Neutrophil (primary cell): ENCODE data around the gene MAP2K5.

Experiments used
- H3K27ac ChIP-seq: fragments of 200-600 bp; sonication (generic); 2 replicates; pipeline ENCODE4 v1.5.1; 2016; ENCODE audit warnings: mild to moderate bottlenecking, moderate library complexity
- H3K27me3 ChIP-seq: fragments of 200-600 bp; sonication (generic); 2 replicates; pipeline ENCODE4 v1.6.0; 2016; ENCODE audit warnings: mild to moderate bottlenecking
- H3K36me3 ChIP-seq: fragments of 200-600 bp; sonication (generic); 2 replicates; pipeline ENCODE4 v1.5.1; 2017
- H3K4me1 ChIP-seq, 2 experiments: fragments of 200-600 bp in 1 of 2; sonication (generic) in 1 of 2; 1 replicate in 1 of 2; 2 replicates in 1 of 2; pipeline versions ENCODE4 v1.5.1 to v1.6.1; 2013 to 2016; ENCODE audit warnings: low read depth in 1 of 2, low read length in 1 of 2, mild to moderate bottlenecking in 1 of 2, moderate library complexity in 1 of 2; ENCODE audit not compliant: control insufficient read depth in 1 of 2, insufficient read depth in 1 of 2
- H3K4me3 ChIP-seq, 2 experiments: fragments of 200-600 bp in 1 of 2; sonication (generic) in 1 of 2; 1 replicate in 1 of 2; 2 replicates in 1 of 2; pipeline ENCODE4 v1.5.1; 2013 to 2016; ENCODE audit warnings: low read depth in 1 of 2, low read length in 1 of 2, mild to moderate bottlenecking in 1 of 2, moderate library complexity in 1 of 2
- H3K9me3 ChIP-seq: fragments of 200-600 bp; sonication (generic); 2 replicates; pipeline ENCODE4 v1.5.1; 2016
- CTCF ChIP-seq: fragments of 200-600 bp; sonication (generic); IDR thresholded peaks from 2 replicates; pipeline ENCODE4 v1.5.1; 2016; ENCODE audit warnings: antibody characterized with exemption

MAP2K5 gene

GRCh38 chr15:67543348-67543718 is 830 bp downstream of the MAP2K5 start:
- peak overlapping the region; percentile 81 to 98 for H3K4me3 ChIP-seq
- TF ChIP-seq CTCF, result no peak
- no peaks in the 10 kb centered on the region for H3K9me3 ChIP-seq
- peaks cover 12 to 18% of the 10 kb centered on the region in 2 experiments for H3K4me1 ChIP-seq
- peaks cover 7% of the 10 kb centered on the region for H3K36me3 ChIP-seq
- no peaks in the 10 kb centered on the region for H3K27me3 ChIP-seq
- H3K27ac ChIP-seq, result no peak overlapping the region

- no peak for TF ChIP-seq CTCF
- H3K4me3 ChIP-seq, result no peak overlapping the region
Observed at GRCh38 chr15:67544475-67544874, 2.0 kb downstream of the MAP2K5 start.

GRCh38 chr15:67545864-67546263 is 3.4 kb downstream of the MAP2K5 start:
- H3K36me3 ChIP-seq, result peaks cover 7% of the 10 kb centered on the region
- no peak overlapping the region for H3K4me3 ChIP-seq
- peaks cover 12 to 18% of the 10 kb centered on the region in 2 experiments for H3K4me1 ChIP-seq
- no peak overlapping the region for H3K27ac ChIP-seq
- no peaks in the 10 kb centered on the region for H3K27me3 ChIP-seq
- H3K9me3 ChIP-seq, result no peaks in the 10 kb centered on the region
- no peak for TF ChIP-seq CTCF

More at GRCh38 chr15:67544475-67544874, 2.0 kb downstream of the MAP2K5 start:
- Histone ChIP-seq H3K36me3 (peaks cover 7% of the 10 kb centered on the region), H3K27ac (no peak overlapping the region), H3K27me3 (no peaks in the 10 kb centered on the region), H3K9me3 (no peaks in the 10 kb centered on the region), H3K4me1 (peaks cover 12 to 18% of the 10 kb centered on the region in 2 experiments)

- H3K27ac ChIP-seq, result no peak overlapping the region
- H3K4me3 ChIP-seq, result no peak overlapping the region
- no peak for TF ChIP-seq CTCF
- H3K4me1 ChIP-seq, result peaks cover 8% of the 10 kb centered on the region in 2 experiments
- peaks cover 18% of the 10 kb centered on the region for H3K36me3 ChIP-seq
- no peaks in the 10 kb centered on the region for H3K27me3 ChIP-seq
- H3K9me3 ChIP-seq, result no peaks in the 10 kb centered on the region
Observed at GRCh38 chr15:67547064-67547463, 4.6 kb downstream of the MAP2K5 start.

GRCh38 chr15:67547836-67548235 is 5.3 kb downstream of the MAP2K5 start:
- no peaks in the 10 kb centered on the region for H3K27me3 ChIP-seq
- peaks cover 18% of the 10 kb centered on the region for H3K36me3 ChIP-seq
- peaks cover 5 to 7% of the 10 kb centered on the region in 2 experiments for H3K4me1 ChIP-seq
- no peaks in the 10 kb centered on the region for H3K9me3 ChIP-seq
- no peak for TF ChIP-seq CTCF
- no peak overlapping the region for H3K4me3 ChIP-seq
- H3K27ac ChIP-seq, result no peak overlapping the region
